Activated CD8-positive, alpha-beta T cell treated with anti-CD3 and anti-CD28 coated beads for 36 hours (primary cell): ENCODE data around the gene CEACAM21. TPM values are rescaled to one million over a fixed set of nuclear protein-coding genes. Genes with fewer than 3 reads are reported as not detected.

Experiments
- ATAC-seq: fragments of 200-7000 bp; cut with Tn5 transposase; one replicate; pipeline ENCODE4 v1.10.0; 2021; ENCODE audit warnings: mild to moderate bottlenecking, moderate library complexity
- CTCF ChIA-PET: fragments of 350-600 bp; sonication (Branson Sonifier 250); formaldehyde crosslinking; loops from one replicate; lab custom pipeline; 2021; ENCODE audit warnings: antibody characterized with exemption; lab: Charles Lee
- POLR2A ChIA-PET: fragments of 350-600 bp; sonication (Branson Sonifier 250); formaldehyde crosslinking; loops from one replicate; lab custom pipeline; 2021; ENCODE audit warnings: antibody characterized with exemption; lab: Charles Lee
- DNase-seq: peaks from one replicate; pipeline ENCODE4 v3.0.0-alpha.2; 2020
- H3K27ac Mint-ChIP-seq: one replicate; pipeline ENCODE4 v1.8.0; 2021; ENCODE audit warnings: mild to moderate bottlenecking, mixed read lengths
- H3K27me3 Mint-ChIP-seq: one replicate; pipeline ENCODE4 v1.8.0; 2021; ENCODE audit warnings: mixed read lengths
- H3K36me3 Mint-ChIP-seq: one replicate; pipeline ENCODE4 v1.8.0; 2021; ENCODE audit warnings: low read depth, mixed read lengths
- H3K4me1 Mint-ChIP-seq: one replicate; pipeline ENCODE4 v1.8.0; 2021; ENCODE audit warnings: low read depth, mixed read lengths
- H3K4me3 Mint-ChIP-seq: one replicate; pipeline ENCODE4 v1.8.0; 2021; ENCODE audit warnings: mild to moderate bottlenecking, moderate library complexity, mixed read lengths
- H3K9me3 Mint-ChIP-seq: one replicate; pipeline ENCODE4 v1.8.0; 2021; ENCODE audit warnings: mixed read lengths
- CTCF ChIP-seq: fragments of 200-600 bp; IDR thresholded peaks from one replicate; pipeline ENCODE4 v1.8.0; 2022; ENCODE audit warnings: antibody characterized with exemption, mild to moderate bottlenecking
- intact Hi-C: fragments of 100-400 bp; cut with micrococcal nuclease; formaldehyde crosslinking; loops from one replicate; pipeline ENCODE4 v1.10.0; 2022
- total RNA-seq, 2 experiments: library from RNA; stranded (reverse); gene quantifications; one replicate each; pipeline ENCODE4 v1.2.3, GENCODE V29; 2021

Gene CEACAM21
- total RNA-seq, 2 experiments from 2014 or later, result 17.7 to 19.8 TPM

GRCh38 chr19:41584260-41584810, 8.4 kb downstream of the CEACAM21 start:
- peaks cover 22% of the 10 kb centered on the region for H3K9me3 Mint-ChIP-seq
- H3K27me3 Mint-ChIP-seq, result no peaks in the 10 kb centered on the region
- no peak for ATAC-seq
- intact Hi-C loops, result no loop called here
- no peak for TF ChIP-seq CTCF
- no peak overlapping the region for H3K4me3 Mint-ChIP-seq
- ChIA-PET POLR2A (interaction anchor here (0.9 kb wide), 1 partner anchor 137 kb away, joined by 3 read pairs; no protein-coding TSS in a partner anchor), CTCF (interaction anchor here (1.1 to 5.4 kb wide), 2 partner anchors 13 to 14 kb away, joined by 3 to 26 read pairs; no protein-coding TSS in a partner anchor)
- no peaks in the 10 kb centered on the region for H3K4me1 Mint-ChIP-seq
- H3K36me3 Mint-ChIP-seq, result peaks cover 38% of the 10 kb centered on the region
- no peak for DNase-seq
- no peak overlapping the region for H3K27ac Mint-ChIP-seq

GRCh38 chr19:41584931-41585330, 9.0 kb downstream of the CEACAM21 start:
- no peaks in the 10 kb centered on the region for H3K4me1 Mint-ChIP-seq
- ChIA-PET POLR2A (no interaction called here), CTCF (no interaction called here)
- no peak for ATAC-seq
- peaks cover 38% of the 10 kb centered on the region for H3K36me3 Mint-ChIP-seq
- no peak overlapping the region for H3K4me3 Mint-ChIP-seq
- H3K27ac Mint-ChIP-seq, result no peak overlapping the region
- H3K27me3 Mint-ChIP-seq, result no peaks in the 10 kb centered on the region
- intact Hi-C loops, result no loop called here
- no peak for TF ChIP-seq CTCF
- no peak for DNase-seq
- peaks cover 22% of the 10 kb centered on the region for H3K9me3 Mint-ChIP-seq

- Mint-ChIP-seq H3K9me3 (peaks cover 19% of the 10 kb centered on the region), H3K27ac (no peak overlapping the region), H3K36me3 (peaks cover 26% of the 10 kb centered on the region), H3K4me1 (no peaks in the 10 kb centered on the region), H3K4me3 (no peak overlapping the region), H3K27me3 (no peaks in the 10 kb centered on the region)
- no peak for TF ChIP-seq CTCF
- intact Hi-C loops, result no loop called here
- no peak for ATAC-seq
- no peak for DNase-seq
- ChIA-PET POLR2A (no interaction called here), CTCF (interaction anchor here (1.0 to 1.1 kb wide), 2 partner anchors 16 to 209 kb away, joined by 3 read pairs; no protein-coding TSS in a partner anchor)
Observed at GRCh38 chr19:41586064-41586463, 10.1 kb downstream of the CEACAM21 start.

- POLR2A ChIA-PET, result no interaction called here
- H3K4me3 Mint-ChIP-seq, result no peak overlapping the region
- H3K36me3 Mint-ChIP-seq, result peaks cover 14% of the 10 kb centered on the region
- ATAC-seq (no peak), DNase-seq (no peak)
- no peak for TF ChIP-seq CTCF
- intact Hi-C loops, result no loop called here
- CTCF ChIA-PET, result interaction anchor here (0.9 kb wide), 1 partner anchor 8 kb away, joined by 3 read pairs; no protein-coding TSS in a partner anchor
- H3K4me1 Mint-ChIP-seq, result no peaks in the 10 kb centered on the region
- H3K9me3 Mint-ChIP-seq, result peaks cover 9% of the 10 kb centered on the region
- H3K27ac Mint-ChIP-seq, result no peak overlapping the region
- H3K27me3 Mint-ChIP-seq, result no peaks in the 10 kb centered on the region
Observed at GRCh38 chr19:41587101-41587837, 11.3 kb downstream of the CEACAM21 start.

- ChIA-PET CTCF (interaction anchor here (0.6 to 0.9 kb wide), 2 partner anchors 8 to 192 kb away, joined by 3 read pairs; no protein-coding TSS in a partner anchor), POLR2A (no interaction called here)
- H3K36me3 Mint-ChIP-seq, result peaks cover 10% of the 10 kb centered on the region
- intact Hi-C loops, result no loop called here
- no peak for DNase-seq
- TF ChIP-seq CTCF, result no peak
- no peaks in the 10 kb centered on the region for H3K27me3 Mint-ChIP-seq
- no peak for ATAC-seq
- no peak overlapping the region for H3K27ac Mint-ChIP-seq
- H3K4me3 Mint-ChIP-seq, result no peak overlapping the region
- H3K9me3 Mint-ChIP-seq, result peaks cover 6% of the 10 kb centered on the region
- no peaks in the 10 kb centered on the region for H3K4me1 Mint-ChIP-seq
Observed at GRCh38 chr19:41587838-41588210, 11.9 kb downstream of the CEACAM21 start.
